ENCODE results near the gene TMEM259.
"Not testable (repeated sequence)": the region's sequence is repeated elsewhere in the genome, so short reads cannot be mapped to it uniquely, and the experiment has no call there.

TMEM259 gene

GRCh38 chr19:1035998-1036621, 15.2 kb upstream of the TMEM259 start:
- TF ChIP-seq, protein P1, sequence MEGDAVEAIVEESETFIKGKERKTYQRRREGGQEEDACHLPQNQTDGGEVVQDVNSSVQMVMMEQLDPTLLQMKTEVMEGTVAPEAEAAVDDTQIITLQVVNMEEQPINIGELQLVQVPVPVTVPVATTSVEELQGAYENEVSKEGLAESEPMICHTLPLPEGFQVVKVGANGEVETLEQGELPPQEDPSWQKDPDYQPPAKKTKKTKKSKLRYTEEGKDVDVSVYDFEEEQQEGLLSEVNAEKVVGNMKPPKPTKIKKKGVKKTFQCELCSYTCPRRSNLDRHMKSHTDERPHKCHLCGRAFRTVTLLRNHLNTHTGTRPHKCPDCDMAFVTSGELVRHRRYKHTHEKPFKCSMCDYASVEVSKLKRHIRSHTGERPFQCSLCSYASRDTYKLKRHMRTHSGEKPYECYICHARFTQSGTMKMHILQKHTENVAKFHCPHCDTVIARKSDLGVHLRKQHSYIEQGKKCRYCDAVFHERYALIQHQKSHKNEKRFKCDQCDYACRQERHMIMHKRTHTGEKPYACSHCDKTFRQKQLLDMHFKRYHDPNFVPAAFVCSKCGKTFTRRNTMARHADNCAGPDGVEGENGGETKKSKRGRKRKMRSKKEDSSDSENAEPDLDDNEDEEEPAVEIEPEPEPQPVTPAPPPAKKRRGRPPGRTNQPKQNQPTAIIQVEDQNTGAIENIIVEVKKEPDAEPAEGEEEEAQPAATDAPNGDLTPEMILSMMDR (conservative IDR thresholded peaks at IDR 0.05; ENCODE audit: low read depth, low read length) = peak; percentile 3
- H3K4me3 ChIP-seq (ENCODE audit: low read length) = no peak overlapping the region
- DNase-seq (ENCODE audit: low read depth) = no peak

DNA sequence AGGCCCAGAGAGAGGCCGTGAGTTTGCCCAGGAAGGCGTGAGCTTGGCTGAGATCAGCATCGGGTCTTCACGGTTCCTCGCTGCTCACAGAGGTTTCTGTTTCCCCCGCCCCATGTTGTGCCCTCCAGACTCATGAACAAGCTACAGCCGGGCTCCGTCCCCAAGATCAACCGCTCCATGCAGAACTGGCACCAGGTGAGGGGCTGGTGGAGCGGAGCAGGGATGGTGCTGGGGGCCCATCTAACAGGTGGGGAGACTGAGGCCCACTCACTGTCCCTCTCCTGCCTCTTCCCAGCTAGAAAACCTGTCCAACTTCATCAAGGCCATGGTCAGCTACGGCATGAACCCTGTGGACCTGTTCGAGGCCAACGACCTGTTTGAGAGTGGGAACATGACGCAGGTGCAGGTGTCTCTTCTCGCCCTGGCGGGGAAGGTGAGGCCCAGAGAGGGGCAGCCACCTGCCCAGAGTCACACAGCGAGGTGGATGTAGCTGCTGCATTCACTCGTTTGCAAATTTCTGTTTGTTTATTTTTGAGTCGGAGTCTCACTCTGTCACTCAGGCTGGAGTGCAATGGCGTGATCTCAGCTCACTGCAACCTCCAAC, 11.4 kb upstream of the TMEM259 start:
- TF ChIP-seq, protein P1 (conservative IDR thresholded peaks at IDR 0.05; ENCODE audit: low read depth, low read length) = no peak
- H3K4me3 ChIP-seq (ENCODE audit: low read length) = no peak overlapping the region
- DNase-seq (ENCODE audit: low read depth) = no peak

DNA sequence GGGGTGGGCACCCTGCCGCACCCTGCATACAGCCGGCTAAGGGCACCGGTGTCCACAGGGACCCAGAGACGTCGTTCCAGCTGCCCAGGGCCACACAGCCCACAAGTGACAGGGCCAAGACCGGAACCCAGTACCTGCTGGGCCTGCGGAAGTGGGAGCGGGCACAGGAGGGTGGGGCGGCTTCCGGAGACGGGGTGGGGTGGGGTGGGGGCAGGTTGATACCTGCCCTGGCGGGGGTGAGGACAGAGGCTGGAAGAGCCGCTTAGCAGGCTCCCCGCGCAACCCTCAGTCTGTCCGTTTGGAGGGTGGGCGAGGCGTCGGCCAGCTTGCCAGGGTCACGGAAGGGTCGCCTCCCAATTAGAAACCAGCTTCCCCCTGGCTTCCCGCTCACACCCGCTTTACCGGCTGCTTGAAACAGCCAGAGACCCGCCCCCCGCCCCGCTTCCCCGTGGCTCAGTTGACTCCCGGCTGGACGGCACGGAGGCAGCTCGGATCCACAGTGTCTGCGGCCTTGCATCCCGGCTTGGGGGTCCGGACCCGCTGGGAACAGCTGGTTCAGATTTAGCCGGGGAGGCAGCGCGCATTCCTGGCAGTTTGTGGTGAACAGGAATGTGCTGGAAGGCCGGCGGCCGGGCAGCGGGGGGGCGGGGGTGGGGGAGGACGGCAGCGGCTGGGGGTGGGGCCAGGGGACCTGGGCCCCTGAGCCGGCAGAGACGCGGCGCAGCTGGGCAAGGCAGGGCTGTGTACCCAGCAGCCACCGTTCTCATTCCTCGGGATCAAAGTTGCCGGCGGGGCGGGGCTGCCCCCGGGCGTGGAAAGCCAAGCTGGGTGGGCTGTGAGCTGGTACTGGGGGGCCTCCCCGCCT, 7.4 kb upstream of the TMEM259 start:
- peak overlapping the region; percentile 98 for H3K4me3 ChIP-seq (ENCODE audit: low read length)
- DNase-seq (ENCODE audit: low read depth) = peak; percentile 78
- TF ChIP-seq, protein P1 (conservative IDR thresholded peaks at IDR 0.05; ENCODE audit: low read depth, low read length) = no peak

DNA sequence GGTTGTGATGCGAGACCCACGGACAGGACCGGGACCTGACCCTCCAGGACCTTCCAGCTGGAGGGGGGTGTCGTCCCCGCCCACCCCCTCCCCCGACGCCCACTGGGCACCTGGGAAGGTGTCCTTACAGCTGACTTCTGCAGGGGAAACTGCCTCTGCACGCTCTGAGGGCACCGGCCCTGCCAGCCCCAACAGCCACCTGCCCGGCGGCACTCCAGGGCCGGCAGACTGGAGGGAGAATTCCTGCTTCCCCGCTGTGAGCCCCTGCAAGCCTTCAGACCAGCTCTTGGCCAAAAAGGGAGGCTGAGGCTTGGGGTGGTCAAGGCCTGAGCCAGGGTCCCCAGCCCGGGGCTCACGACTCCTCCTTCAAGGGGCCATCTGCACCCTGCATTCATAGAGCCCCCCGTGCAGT, 6.7 kb upstream of the TMEM259 start:
- DNase-seq (ENCODE audit: low read depth) = no peak
- TF ChIP-seq, protein P1 (conservative IDR thresholded peaks at IDR 0.05; ENCODE audit: low read depth, low read length) = no peak
- H3K4me3 ChIP-seq (ENCODE audit: low read length) = peak overlapping the region; percentile 98

GRCh38 chr19:1026783-1027649, 6.1 kb upstream of the TMEM259 start:
- peak overlapping the region; percentile 98 for H3K4me3 ChIP-seq (ENCODE audit: low read length)
- TF ChIP-seq, protein P1 (conservative IDR thresholded peaks at IDR 0.05; ENCODE audit: low read depth, low read length) = no peak
- DNase-seq (ENCODE audit: low read depth) = no peak

GRCh38 chr19:1025960-1026782, 5.2 kb upstream of the TMEM259 start, which contains the start of gene CNN2:
Gene CNN2 (plus strand): TSS chr19:1026608. CDS start chr19:1026662, 54 bp downstream.
- DNase-seq (ENCODE audit: low read depth) = no peak
- peak within 1 kb of the TSS; percentile 98 for H3K4me3 ChIP-seq (ENCODE audit: low read length)
- TF ChIP-seq, protein P1 (conservative IDR thresholded peaks at IDR 0.05; ENCODE audit: low read depth, low read length) = no peak

- H3K4me3 ChIP-seq (ENCODE audit: low read length); DNase-seq (ENCODE audit: low read depth): not testable (repeated sequence)
Measured at GRCh38 chr19:1025080-1025479, 4.2 kb upstream of the TMEM259 start.

DNA sequence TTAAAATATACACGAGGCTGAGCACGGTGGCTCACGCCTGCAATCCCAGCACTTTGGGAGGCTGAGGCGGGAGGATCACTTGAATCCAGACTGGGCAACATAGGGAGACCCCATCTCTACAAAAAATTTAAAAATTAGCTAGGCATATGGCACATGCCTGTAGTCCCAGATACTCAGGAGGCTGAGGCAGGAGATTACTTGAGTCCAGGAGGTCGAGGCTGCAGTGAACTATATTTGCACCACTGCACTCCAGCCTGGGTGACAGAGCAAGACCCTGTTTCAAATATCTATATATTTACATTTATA, 2.9 kb upstream of the TMEM259 start:
- not testable (repeated sequence) for DNase-seq (ENCODE audit: low read depth); H3K4me3 ChIP-seq (ENCODE audit: low read length)
